SK-N-SH (cell line): ENCODE results near the gene CDH12. TPM values are rescaled to one million over a fixed set of nuclear protein-coding genes. Genes with fewer than 3 reads are reported as not detected.

Source experiments
- CTCF ChIA-PET: fragments of 300-600, 350-600 bp; formaldehyde crosslinking; extraction: SDS; loops from one replicate; lab custom pipeline; 2021; lab: Yijun Ruan, JAX
- POLR2A ChIA-PET: fragments of 350-600 bp; sonication (Branson Sonifier 250); formaldehyde crosslinking; extraction: SDS; loops from one replicate; lab custom pipeline; 2020; ENCODE audit warnings: antibody characterized with exemption, inconsistent platforms; lab: Yijun Ruan, JAX
- DNase-seq: peaks from one replicate; pipeline ENCODE4 v3.0.0; 2012
- H2AFZ ChIP-seq: fragments of 200-600 bp; sonication (generic); 2 replicates; pipeline ENCODE4 v1.8.1; 2016; ENCODE audit warnings: antibody characterized with exemption, mild to moderate bottlenecking, low read depth
- H3F3A ChIP-seq: fragments of 200-600 bp; sonication (generic); replicated peaks from 2 replicates; pipeline ENCODE3; 2016; ENCODE audit warnings: antibody characterized with exemption, mild to moderate bottlenecking; ENCODE audit not compliant: insufficient read depth
- H3K27ac ChIP-seq, 2 experiments: fragments of 200-500 bp in 1 of 2; fragments of 200-600 bp in 1 of 2; sonication (Bioruptor generic) in 1 of 2; sonication (generic), shearing (Covaris generic) in 1 of 2; 2 replicates each; pipeline versions ENCODE4 v1.5.1 to v1.6.1; 2014 to 2016; ENCODE audit warnings: low read depth in 2 of 2, inconsistent platforms in 1 of 2, low read length in 1 of 2, mild to moderate bottlenecking in 1 of 2, mixed read lengths in 1 of 2
- H3K27me3 ChIP-seq: fragments of 200-600 bp; sonication (generic), shearing (Covaris generic); 2 replicates; pipeline ENCODE4 v1.6.1; 2016; ENCODE audit warnings: mixed run types; ENCODE audit not compliant: insufficient read depth
- H3K36me3 ChIP-seq, 2 experiments: fragments of 200-500 bp in 1 of 2; fragments of 200-600 bp in 1 of 2; sonication (Bioruptor generic) in 1 of 2; sonication (generic) in 1 of 2; replicated peaks in 1 of 2; 2 replicates each; pipeline versions ENCODE3 to v1.5.1; 2014 to 2016; ENCODE audit warnings: low read length in 1 of 2, mild to moderate bottlenecking in 1 of 2; ENCODE audit not compliant: insufficient read depth in 2 of 2, control insufficient read depth in 1 of 2
- H3K4me1 ChIP-seq, 2 experiments: fragments of 200-500 bp in 1 of 2; fragments of 200-600 bp in 1 of 2; sonication (Bioruptor generic) in 1 of 2; sonication (generic), shearing (Covaris generic) in 1 of 2; 2 replicates each; pipeline versions ENCODE4 v1.5.1 to v1.6.1; 2014 to 2016; ENCODE audit warnings: low read depth in 1 of 2, low read length in 1 of 2, mixed run types in 1 of 2; ENCODE audit not compliant: insufficient read depth in 2 of 2, control insufficient read depth in 1 of 2
- H3K4me2 ChIP-seq: fragments of 200-600 bp; sonication (generic), shearing (Covaris generic); 2 replicates; pipeline ENCODE4 v1.6.1; 2017; ENCODE audit warnings: mixed run types
- H3K4me3 ChIP-seq, 2 experiments: fragments of 200-500 bp in 1 of 2; fragments of 200-600 bp in 1 of 2; sonication (Bioruptor generic) in 1 of 2; sonication (generic), shearing (Covaris generic) in 1 of 2; 2 replicates each; pipeline versions ENCODE4 v1.5.1 to v1.8.1; 2014 to 2016; ENCODE audit warnings: low read depth in 2 of 2, inconsistent platforms in 1 of 2, low read length in 1 of 2, mild to moderate bottlenecking in 1 of 2, mixed read lengths in 1 of 2, moderate library complexity in 1 of 2
- H3K79me2 ChIP-seq: fragments of 200-600 bp; sonication (generic); 2 replicates; pipeline ENCODE4 v1.8.1; 2017; ENCODE audit warnings: mild to moderate bottlenecking; ENCODE audit not compliant: insufficient read depth
- H3K9ac ChIP-seq: fragments of 200-600 bp; sonication (generic); 2 replicates; pipeline ENCODE4 v1.6.1; 2017; ENCODE audit warnings: mixed run types
- H3K9me2 ChIP-seq: fragments of 200-600 bp; sonication (generic); 2 replicates; pipeline ENCODE4 v1.6.1; 2017; ENCODE audit warnings: mixed run types
- H3K9me3 ChIP-seq: fragments of 200-600 bp; sonication (generic); 2 replicates; pipeline ENCODE4 v1.6.1; 2017; ENCODE audit warnings: mixed run types, mild to moderate bottlenecking, moderate library complexity
- H4K20me1 ChIP-seq: fragments of 200-600 bp; sonication (generic); 2 replicates; pipeline ENCODE4 v1.6.1; 2017; ENCODE audit warnings: mild to moderate bottlenecking, mixed run types; ENCODE audit not compliant: insufficient read depth
- CTCF ChIP-seq: fragments of 200-600 bp; sonication (generic); IDR thresholded peaks from 2 replicates; pipeline ENCODE4 v1.6.1; 2017; ENCODE audit warnings: antibody characterized with exemption, mild to moderate bottlenecking, moderate library complexity
- FOXM1 ChIP-seq: IDR thresholded peaks from 2 replicates; pipeline ENCODE4 v1.4.0; 2012; ENCODE audit warnings: low read depth, mild to moderate bottlenecking
- GABPA ChIP-seq: IDR thresholded peaks from 2 replicates; pipeline ENCODE4 v1.4.0; 2012; ENCODE audit warnings: low read depth, mild to moderate bottlenecking
- IRF3 ChIP-seq: fragments of 150-350 bp; IDR thresholded peaks from 2 replicates; pipeline ENCODE4 v1.6.1; 2016; ENCODE audit warnings: mild to moderate bottlenecking, low read depth, low read length
- MXI1 ChIP-seq: IDR thresholded peaks from 2 replicates; pipeline ENCODE4 v1.6.1; 2012; ENCODE audit warnings: mild to moderate bottlenecking, low read depth, low read length, improper control_type of control experiment
- NFIC ChIP-seq: IDR thresholded peaks from 2 replicates; pipeline ENCODE4 v1.4.0; 2012; ENCODE audit warnings: borderline replicate concordance
- NRF1 ChIP-seq: IDR thresholded peaks from 2 replicates; pipeline ENCODE4 v1.6.1; 2012; ENCODE audit warnings: low read depth, mild to moderate bottlenecking, low read length
- RAD21 ChIP-seq: IDR thresholded peaks from 2 replicates; pipeline ENCODE4 v1.6.1; 2012; ENCODE audit warnings: mild to moderate bottlenecking, low read length
- RCOR1 ChIP-seq: fragments of 150-350 bp; IDR thresholded peaks from 2 replicates; pipeline ENCODE4 v1.6.1; 2017; ENCODE audit warnings: antibody characterized with exemption, low read length
- RXRA ChIP-seq: IDR thresholded peaks from 2 replicates; pipeline ENCODE4 v1.4.0; 2012; ENCODE audit warnings: low read depth, mild to moderate bottlenecking, borderline replicate concordance
- TCF12 ChIP-seq: IDR thresholded peaks from 2 replicates; pipeline ENCODE4 v1.4.0; 2012
- TEAD4 ChIP-seq: IDR thresholded peaks from 2 replicates; pipeline ENCODE4 v1.4.0; 2012; ENCODE audit warnings: mild to moderate bottlenecking, borderline replicate concordance; ENCODE audit not compliant: insufficient read depth
- USF1 ChIP-seq: IDR thresholded peaks from 2 replicates; pipeline ENCODE4 v1.4.0; 2012; ENCODE audit warnings: low read depth, borderline replicate concordance
- YY1 ChIP-seq: IDR thresholded peaks from 2 replicates; pipeline ENCODE4 v1.4.0; 2012; ENCODE audit warnings: low read depth, mild to moderate bottlenecking
- polyA plus RNA-seq, 3 experiments: library from polyadenylated mRNA; depleted of rRNA; stranded (reverse); fragments of >200 nt; gene quantifications; 2 replicates each; pipeline ENCODE4 v1.2.3, GENCODE V29; 2012

The CDH12 gene
- polyA plus RNA-seq, 1 of the 3 experiments (the other 2 are of a cell fraction), result not detected

- TF ChIP-seq IRF3, result no peak
- no peak for TF ChIP-seq NFIC
- no peak for TF ChIP-seq GABPA
- no peak for TF ChIP-seq RXRA
- no peak for TF ChIP-seq NRF1
- no peak for TF ChIP-seq CTCF
- no peak for TF ChIP-seq RCOR1
- TF ChIP-seq MXI1, result no peak
- TF ChIP-seq USF1, result no peak
- TF ChIP-seq FOXM1, result no peak
- TF ChIP-seq TEAD4, result no peak
- no peak for TF ChIP-seq TCF12
These were observed 247.7 kb downstream of the CDH12 start (continued) for GRCh38 chr5:22605473-22605872.

- Histone ChIP-seq H3K36me3 (no peaks in the 10 kb centered on the region), H2AFZ (no peak overlapping the region), H3K79me2 (no peaks in the 10 kb centered on the region), H4K20me1 (no peaks in the 10 kb centered on the region), H3K9me2 (no peaks in the 10 kb centered on the region), H3F3A (no peaks in the 10 kb centered on the region), H3K4me1 (no peaks in the 10 kb centered on the region), H3K4me2 (no peak overlapping the region), H3K4me3 (no peak overlapping the region), H3K27me3 (no peaks in the 10 kb centered on the region), H3K9me3 (no peaks in the 10 kb centered on the region), H3K9ac (no peak overlapping the region), H3K27ac (no peak overlapping the region)
- CTCF ChIA-PET, result no interaction called here
- POLR2A ChIA-PET, result no interaction called here
- no peak for DNase-seq
- TF ChIP-seq RXRA (no peak), RAD21 (no peak), IRF3 (no peak), YY1 (no peak)
These were observed 248.4 kb downstream of the CDH12 start for GRCh38 chr5:22604711-22605110.
